ENCODE data around the gene GIPR.
"Not testable (repeated sequence)": the region's sequence is repeated elsewhere in the genome, so short reads cannot be mapped to it uniquely, and the experiment has no call there.

The GIPR gene

DNA sequence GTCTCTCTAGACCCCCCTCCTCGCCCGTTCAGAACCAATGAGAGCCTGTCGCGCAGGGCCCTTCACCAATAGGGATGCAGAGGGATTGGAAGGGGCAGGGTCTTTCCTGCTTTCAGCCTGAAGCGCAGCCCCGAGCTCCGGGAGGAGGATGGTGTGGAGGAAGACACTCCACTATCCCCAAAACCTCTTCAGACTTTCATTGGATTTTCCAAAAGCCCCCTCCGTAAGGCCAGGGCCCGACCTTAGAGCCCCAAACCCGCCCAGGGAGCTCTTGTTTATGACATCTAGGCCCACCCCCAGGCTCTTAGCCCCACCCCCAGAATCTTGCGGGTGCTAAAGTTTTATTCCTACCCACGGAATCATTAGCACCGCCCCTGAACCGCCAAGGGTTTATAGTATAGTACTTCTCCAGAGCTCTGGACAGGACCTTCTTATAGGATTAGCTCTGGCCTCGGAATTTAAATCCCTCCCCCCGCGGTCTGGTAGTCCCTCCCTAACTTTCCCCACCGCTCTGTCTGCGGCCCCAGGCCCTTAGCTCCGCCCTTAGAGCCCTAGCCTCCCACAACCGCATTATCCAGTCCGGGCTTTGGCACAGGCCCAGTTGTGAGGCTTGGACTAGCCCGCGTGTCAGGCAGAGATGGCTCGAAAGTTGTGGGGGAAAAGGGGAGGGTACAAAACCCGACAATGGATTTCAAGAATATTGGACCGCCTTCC lies 22.2 kb upstream of the GIPR start:
- DNase-seq: peak; percentile 63

DNA sequence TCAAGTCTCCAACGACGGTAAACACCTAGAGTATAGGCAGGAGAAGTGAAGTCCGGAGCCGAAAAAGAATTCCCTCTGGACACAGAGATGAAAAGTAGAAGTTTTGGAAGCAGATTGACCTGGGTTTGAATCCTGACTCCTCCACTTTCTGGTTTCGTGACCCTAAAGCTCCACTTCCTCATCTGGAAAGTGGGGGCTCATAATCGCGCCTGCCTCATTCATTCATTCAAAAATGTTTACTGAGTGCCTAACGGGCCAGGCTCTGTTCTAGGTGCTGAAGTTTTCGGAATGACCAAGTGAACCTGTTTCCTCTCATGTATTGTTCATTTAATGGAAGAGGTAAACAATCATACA lies 21.7 kb upstream of the GIPR start:
- DNase-seq: no peak

DNA sequence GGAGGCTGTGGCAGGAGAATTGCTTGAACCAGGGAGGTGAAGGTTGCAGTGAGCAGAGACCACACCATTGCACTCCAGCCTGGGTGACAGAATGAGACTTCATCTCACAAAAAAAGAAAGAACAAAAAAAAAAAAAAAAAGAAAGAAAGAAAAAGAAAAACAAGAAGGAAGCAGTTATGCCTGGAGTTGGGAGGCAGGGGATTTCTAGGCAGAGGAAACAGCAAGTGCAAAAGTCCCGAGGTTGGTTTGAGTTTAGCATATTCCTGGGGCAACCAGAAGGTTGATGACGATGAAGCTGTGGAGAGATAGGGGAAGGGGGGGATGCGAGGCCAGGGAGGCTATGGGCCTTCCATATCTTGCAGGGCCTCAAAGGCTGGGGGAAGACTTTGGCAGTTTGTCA lies 17.3 kb upstream of the GIPR start:
- DNase-seq: no peak

DNA sequence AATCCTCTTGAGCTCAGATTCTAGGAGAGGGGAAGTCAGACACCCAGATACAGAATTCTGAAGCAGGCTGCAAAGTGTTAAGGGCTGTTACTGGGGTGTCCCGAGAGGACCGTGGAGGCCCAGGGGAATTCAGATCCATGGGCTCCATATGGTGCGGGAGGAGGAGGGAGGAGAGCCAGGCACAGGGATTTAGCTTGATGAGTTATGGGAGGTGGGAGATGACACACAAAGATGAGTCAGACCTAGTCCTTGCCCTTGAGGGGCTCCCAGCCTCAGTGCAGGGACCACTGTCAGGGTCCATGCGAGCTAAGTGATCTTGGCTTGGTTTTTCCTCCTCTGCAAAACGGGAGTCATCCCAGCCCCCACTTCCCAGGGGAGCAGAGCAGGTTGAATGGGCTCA lies 14.4 kb upstream of the GIPR start:
- DNase-seq: no peak

DNA sequence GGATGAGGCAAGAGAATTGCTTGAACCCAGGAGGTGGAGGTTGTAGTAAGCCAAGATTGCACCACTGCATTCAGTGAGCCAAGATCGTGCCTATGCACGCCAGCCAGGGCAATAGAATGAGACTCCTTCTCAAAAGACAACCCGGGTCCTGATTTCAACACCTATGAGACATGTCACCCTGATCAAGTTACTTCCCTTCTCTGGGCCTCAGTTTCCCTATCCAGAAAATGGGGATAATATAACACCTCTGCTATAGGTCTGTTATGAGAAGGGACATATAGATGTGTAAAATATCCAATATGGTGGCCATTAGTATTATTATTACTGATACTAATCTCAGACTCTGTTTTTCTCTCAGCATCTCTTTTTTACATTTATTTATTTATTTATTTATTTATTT lies 12.9 kb upstream of the GIPR start:
- no peak for DNase-seq

DNA sequence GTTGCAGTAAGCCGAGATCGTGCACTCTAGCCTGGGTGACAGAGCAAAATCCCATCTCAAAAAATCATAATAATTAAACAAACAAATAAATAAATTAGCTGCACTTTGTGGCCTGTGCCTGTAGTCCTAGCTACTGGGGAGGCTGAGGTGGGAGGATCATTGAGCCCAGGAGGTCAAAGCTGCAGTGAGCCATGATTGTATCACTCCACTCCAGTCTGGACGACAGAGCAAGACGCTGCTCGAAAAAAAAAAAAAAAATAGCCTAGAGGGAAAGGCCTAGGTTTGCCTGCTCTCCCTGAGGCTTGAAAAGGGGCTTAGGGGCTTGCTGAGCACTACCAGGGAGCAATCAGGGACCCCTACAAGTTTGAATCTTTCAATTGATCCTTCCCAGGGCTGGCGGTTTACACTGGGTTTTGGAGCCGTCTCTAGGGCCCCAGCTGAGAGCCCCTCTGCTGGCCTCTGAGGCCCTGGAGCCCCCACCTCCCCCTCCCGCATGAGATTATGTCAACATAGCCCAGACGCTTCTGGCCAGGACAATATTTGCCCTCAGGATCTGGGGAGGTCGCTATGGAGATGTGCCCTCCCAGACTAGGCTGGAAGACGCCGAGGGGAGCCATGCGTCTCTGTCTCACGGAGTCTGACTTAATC lies 10.4 kb upstream of the GIPR start:
- DNase-seq: no peak

DNA sequence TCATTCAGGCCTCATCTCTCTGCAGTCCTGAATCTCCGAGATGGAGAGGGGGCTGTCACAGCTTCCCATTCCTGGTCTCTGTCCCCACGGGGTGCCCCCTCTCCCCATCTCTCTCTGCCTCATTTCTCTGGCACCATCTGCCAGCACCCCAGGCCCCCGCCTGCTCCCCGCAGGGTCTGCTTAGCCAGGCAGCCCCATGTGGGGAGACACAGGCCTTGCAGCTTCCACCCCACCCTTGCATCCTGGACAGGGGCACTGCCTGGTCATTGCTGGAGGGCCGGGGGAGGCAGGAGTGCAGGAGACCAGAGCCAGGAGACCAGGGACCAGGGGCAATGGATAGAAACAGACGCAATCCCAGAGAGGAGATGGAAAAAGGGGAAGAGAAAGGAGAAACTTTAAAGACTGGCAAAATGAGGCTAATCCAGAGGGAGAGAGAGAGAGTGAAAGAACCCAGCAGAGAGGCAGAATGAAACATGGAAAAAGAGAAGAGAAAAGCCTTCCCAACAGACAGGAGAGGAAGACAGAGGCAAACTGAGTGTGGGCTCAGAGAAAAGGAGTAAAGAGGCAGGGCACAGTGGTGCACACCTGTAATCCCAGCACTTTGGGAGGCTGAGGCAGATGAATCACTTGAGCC lies 8.8 kb upstream of the GIPR start:
- DNase-seq: no peak

DNA sequence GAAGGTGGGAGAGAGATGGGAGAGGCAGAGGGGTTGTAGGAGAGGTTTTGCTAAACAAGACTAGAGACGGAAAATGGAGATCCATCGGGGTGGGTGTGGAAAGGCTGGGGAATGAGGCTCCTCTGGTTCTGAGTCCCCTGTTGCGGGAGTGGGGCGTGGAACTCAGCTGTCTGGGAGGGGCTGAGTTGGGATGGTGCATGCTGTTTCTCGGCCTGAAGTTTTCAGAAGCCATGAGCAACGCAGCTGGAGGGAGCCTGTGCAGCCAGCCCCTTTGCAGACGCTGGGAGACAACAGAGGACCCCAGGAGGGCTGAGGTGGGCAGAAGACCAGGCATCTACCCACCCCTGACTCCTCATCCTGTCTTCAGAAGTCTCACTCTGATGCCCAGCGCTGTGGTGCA lies 7.4 kb upstream of the GIPR start:
- no peak for DNase-seq

DNA sequence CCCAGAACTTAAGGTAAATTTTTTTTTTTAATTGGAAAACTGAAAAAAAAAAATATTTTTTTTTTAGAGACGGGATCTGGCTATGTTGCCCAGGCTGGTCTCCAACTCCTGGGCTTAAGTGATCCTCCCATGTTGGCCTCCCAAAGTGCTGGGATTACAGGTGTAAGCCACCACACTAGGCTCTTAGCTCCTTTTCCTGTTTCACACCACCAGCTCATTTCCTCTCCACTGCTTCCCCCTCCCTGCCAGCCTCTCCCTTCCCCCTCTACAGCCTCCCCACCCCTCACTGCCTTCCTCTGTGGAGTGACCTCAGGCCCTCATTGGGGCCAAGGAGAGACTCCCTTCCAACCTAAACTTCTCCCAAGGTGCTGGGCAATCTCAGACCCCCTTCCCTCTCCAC lies 4.2 kb upstream of the GIPR start:
- DNase-seq: no peak

DNA sequence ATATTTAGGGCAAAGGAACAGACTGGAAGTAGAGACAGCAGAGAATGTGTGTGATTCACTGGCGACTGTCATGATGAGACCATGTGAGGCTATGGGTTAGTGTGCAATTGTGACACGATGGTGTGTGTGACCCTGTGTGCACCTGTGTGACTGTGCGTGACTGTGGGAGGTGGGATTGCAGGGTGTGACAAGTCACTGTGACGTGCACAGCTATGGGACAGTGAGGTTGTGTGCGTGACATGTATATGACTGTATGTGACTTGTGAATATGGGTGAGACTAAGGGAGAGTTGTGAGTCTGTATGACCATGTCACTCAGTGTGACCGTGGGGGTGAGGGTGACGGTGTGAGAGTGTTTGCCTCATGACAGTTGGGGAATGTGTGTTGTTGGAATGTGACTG lies 3.4 kb upstream of the GIPR start:
- DNase-seq: no peak

DNA sequence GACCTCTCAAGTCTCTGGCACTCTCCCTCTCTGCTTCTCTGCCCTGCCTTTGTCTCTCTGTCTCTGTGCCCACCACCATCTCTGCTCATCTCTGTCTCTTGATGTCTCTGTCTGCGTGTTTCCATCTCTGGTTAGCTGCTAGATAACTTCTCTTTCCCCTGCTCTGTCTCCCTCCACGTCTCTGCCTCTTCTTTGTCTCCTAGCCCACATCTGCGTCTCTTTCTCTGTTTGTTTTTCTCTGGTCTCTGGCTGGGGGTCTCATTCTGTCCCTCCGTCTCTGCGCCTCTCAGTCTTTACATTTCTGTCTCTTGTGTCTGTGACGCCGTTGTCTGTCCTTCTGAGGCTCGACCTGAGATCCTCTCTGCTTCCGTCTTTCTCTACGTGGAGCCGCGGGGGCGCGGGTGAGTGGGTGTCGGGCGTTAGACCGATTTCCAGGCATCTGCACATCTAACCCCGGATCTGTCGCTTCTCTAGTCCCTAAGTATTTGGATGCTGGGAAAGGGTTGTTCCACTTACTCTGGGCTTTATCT lies 386 bp downstream of the GIPR start:
- no peak for DNase-seq

DNA sequence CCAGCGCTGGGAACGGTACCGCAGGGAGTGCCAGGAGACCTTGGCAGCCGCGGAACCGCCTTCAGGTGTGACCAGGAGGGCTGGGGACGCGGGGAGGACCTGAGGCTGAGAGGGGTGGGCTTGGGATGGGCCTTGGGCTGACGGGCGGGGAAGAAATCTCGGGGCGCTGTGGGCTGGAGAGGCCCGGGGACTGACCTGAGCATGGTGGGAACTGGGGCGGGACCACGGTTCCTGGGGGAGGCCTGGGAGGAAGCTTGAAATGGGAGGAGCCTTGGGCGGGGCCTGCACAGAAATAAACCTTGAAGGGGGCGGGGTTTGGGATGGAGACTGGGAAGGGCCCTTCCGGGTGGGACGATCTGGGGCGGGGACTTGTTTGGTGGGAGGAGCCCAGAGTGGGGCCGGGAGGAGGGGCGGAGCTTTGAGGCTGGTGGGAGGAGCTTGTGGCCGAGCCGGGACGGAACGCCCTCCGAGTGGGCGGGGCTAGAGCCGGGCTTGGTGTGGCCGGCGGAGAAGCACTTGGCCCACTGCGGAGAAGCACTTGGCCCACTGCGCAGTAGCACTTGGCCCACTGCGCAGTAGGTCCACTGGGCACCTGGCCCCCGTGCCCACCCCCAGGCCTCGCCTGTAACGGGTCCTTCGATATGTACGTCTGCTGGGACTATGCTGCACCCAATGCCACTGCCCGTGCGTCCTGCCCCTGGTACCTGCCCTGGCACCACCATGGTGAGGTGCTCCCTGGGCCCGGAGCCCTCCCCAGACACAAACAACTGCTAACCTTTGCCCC lies 2.8 kb downstream of the GIPR start:
- no peak for DNase-seq

DNA sequence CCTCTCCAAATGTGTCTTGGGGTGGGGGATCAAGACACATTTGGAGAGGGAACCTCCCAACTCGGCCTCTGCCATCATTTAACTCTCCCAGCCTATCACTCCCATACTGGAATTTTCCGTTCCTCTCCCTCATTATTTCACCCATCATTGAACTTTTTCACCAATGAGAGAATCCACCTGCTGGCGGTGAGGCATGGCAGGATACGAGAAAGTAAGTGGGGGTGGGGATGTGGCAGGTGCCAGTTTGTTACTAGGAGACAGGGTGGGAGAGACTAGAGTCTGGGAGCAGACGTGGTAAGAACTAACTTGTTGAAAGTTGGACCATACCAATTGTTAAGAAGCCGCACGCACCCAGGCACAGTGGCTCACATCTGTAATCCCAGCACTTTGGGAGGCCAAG lies 6.9 kb downstream of the GIPR start:
- DNase-seq: no peak

DNA sequence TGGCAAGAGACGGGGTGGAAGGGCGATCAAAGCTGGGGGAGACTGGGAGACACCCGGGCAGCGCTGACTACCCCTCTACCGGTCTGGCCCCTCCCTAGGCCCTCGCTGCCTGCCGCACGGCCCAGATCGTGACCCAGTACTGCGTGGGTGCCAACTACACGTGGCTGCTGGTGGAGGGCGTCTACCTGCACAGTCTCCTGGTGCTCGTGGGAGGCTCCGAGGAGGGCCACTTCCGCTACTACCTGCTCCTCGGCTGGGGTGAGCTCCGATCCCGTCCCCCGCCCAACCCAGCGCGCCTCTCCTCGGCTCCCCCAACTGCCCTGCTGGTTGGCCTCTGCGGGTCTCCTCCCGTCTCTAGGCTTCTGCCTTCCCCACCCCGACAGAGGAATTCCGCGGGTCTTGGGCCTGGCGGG lies 8.8 kb downstream of the GIPR start:
- DNase-seq: no peak

DNA sequence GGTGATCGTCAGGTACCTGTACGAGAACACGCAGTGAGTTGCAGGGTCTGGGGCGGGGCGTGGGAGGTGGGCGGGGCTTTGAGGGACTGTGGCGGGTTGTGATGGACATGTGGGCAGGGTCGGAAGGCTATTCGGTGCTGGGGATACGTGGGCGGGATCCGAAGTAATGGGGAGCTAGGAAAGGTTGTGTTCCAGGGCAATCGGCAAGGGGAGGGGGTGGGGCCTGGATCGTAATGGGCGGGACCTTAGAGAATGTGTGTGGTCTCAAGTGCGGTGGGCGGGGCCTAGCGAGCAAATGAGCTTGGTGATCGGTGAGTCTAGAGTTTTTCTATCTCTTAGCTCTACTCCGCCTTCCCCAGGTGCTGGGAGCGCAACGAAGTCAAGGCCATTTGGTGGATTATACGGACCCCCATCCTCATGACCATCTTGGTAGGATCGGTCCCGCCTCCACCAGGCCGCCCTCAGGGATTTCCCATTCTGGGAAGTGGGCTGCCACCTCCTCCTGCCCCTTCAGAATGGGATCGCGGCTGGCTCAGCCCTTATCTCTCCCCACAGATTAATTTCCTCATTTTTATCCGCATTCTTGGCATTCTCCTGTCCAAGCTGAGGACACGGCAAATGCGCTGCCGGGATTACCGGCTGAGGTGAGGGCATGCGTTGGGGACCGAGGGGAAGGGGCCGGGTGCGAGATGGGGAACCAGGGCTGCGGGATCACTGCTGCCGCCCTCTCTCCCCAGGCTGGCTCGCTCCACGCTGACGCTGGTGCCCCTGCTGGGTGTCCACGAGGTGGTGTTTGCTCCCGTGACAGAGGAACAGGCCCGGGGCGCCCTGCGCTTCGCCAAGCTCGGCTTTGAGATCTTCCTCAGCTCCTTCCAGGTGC lies 9.6 kb downstream of the GIPR start:
- DNase-seq: peak; percentile 58

DNA sequence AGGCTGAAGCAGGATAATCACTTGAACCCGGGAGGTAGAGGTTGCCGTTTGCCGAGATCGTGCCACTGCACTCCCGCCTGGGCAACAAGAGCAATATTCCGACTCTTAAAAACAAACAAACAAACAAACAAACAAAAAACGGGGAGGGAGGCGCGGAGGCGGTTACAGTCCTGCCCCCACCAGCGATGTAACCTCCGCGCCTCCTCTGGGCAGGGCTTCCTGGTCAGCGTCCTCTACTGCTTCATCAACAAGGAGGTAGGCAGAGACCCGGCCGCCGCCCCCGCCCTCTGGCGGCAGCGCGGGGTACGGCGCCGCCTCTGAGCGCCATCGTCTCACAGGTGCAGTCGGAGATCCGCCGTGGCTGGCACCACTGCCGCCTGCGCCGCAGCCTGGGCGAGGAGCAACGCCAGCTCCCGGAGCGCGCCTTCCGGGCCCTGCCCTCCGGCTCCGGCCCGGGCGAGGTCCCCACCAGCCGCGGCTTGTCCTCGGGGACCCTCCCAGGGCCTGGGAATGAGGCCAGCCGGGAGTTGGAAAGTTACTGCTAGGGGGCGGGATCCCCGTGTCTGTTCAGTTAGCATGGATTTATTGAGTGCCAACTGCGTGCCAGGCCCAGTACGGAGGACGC lies 13.5 kb downstream of the GIPR start:
- DNase-seq: peak; percentile 84

DNA sequence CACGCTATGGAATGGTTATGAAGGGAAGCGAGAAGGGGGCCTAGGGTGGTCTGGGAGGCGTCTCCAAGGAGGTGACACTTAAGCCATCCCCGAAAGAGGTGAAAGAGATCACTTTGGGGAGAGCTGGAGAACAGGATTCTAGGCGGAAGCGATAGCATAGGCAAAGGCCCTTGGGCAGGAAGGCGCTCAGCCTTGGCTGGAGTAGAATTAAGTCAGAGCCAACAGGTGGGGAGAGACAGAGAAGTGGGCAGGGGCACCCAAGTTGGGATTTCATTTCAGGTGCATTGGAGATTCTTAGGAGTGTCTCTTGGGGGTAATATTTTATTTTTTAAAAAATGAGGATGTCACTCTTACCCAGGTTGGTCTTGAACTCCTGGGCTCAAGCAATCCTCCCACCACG lies 14.1 kb downstream of the GIPR start:
- no peak for DNase-seq

DNA sequence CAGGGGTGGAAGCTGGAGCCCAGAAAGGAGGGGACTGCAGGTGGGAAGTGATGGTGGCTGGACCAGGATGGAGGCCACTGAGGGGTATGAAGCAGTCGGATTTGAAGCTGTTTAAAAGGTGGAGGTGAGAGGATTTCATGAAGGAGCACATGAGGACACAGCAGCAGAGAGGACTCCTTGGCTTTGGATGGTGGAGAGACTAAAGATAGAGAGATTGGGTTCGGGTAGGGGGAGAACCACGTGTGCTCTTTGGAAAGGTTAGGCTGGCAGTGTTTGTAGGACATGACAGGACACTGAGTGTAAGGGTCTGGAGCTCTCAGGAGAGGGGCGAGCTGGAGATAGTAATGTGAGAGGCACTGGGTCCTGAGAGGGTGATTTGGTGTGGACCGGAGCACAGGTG lies 14.9 kb downstream of the GIPR start:
- DNase-seq: no peak

DNA sequence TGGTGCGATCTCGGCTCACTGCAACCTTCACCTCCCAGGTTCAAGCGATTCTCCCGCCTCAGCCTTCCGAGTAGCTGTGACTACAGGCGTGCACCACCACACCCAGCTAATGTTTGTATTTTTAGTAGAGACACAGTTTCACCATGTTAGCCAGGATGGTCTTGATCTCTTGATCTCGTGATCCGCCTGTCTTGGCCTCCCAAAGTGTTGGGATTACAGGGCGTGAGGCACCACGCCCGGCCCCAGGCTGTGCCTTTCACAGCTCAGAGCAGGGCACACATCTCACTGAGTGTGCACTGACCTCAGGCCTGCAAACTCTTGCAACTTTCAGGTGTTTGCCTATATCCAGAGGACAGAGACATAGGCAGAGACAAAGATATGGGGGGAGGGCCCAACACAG lies 17.0 kb downstream of the GIPR start:
- DNase-seq: not testable (repeated sequence)

DNA sequence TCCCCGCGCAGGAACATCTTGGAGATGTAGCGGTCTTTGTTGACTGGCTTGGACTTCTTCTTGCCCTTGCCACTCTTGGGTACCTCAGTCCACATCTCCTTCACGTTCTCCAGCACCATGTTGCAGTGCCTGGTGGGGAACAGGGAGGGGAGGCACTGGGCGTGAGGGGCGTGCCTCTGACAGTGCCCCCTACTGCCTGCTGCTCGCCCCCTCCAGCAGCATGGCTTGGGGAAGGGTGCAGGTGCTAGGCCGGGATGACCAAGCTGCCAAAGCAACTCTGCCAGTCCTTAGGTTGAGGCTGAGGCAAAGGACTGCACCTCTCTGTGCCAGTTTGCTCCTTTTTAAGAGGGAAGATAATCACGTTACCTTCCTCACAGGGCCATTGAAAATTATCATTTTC lies 19.6 kb downstream of the GIPR start:
- no peak for DNase-seq

DNA sequence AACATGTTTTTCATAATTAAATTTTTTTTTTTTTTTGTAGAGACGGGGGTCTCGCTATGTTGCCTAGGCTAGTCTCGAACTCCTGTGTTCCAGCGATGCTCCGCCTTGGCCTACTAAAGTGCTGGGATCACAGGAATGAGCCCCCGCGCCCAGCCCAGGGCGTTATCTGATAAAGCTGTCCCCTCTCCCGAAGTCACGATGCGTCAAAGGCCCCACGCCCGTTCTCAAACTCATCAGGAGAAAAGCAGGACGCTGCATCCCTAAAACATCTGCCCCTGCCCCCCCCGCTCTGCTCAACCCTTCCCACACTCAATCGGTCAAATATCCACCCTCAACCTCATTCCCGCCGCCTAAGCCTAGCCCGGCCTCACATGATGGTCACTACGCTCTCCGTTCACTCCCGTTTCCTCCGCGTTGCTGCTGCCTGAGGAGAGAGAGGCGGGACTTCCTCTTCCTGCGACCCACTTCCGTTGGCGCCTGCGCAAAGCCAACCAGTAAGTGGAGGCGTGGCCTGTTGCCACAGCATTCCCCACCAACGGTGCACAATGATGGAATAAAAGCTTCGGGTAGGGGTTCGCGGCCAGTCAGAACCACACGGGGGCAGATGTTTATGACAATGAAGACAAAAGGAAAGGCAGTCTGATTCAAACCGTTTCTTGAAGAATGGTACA lies 23.6 kb downstream of the GIPR start, which contains the start of gene SNRPD2:
Gene SNRPD2, minus strand, starts transcription at position 438 of the 671 bp plus-strand sequence. Its CDS starts 65 bp downstream, at position 373.
- DNase-seq: peak; percentile 90

Measured in activated effector memory CD4-positive, alpha-beta T cell treated with Interleukin-2 at 50 U/mL for 16 hours (primary cell).